ENCODE measurements around the gene CLRN2.

- TF ChIP-seq, protein P1, sequence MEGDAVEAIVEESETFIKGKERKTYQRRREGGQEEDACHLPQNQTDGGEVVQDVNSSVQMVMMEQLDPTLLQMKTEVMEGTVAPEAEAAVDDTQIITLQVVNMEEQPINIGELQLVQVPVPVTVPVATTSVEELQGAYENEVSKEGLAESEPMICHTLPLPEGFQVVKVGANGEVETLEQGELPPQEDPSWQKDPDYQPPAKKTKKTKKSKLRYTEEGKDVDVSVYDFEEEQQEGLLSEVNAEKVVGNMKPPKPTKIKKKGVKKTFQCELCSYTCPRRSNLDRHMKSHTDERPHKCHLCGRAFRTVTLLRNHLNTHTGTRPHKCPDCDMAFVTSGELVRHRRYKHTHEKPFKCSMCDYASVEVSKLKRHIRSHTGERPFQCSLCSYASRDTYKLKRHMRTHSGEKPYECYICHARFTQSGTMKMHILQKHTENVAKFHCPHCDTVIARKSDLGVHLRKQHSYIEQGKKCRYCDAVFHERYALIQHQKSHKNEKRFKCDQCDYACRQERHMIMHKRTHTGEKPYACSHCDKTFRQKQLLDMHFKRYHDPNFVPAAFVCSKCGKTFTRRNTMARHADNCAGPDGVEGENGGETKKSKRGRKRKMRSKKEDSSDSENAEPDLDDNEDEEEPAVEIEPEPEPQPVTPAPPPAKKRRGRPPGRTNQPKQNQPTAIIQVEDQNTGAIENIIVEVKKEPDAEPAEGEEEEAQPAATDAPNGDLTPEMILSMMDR (IDR thresholded peaks at IDR 0.05; ENCODE audit: low read depth, low read length, poor library complexity, severe bottlenecking), result no peak
- TF ChIP-seq EZH2phosphoT487 (IDR thresholded peaks at IDR 0.05; ENCODE audit: borderline replicate concordance, low read length), result no peak
These were observed 13.7 kb downstream of the CLRN2 start for GRCh38 chr4:17528551-17529165.

All from DOHH2 (cell line).